GM19467 (cell line): ENCODE data around the gene CCNQ.

Source experiments
- ATAC-seq: cut with Tn5 transposase; IDR thresholded peaks from one replicate; pipeline ENCODE4 v1.9.1; 2021; ENCODE audit warnings: mild to moderate bottlenecking, moderate library complexity; ENCODE audit not compliant: unreplicated experiment

Gene CCNQ

GRCh38 chrX:153578200-153578835, 20.6 kb downstream of the CCNQ start:
- ATAC-seq, result no peak

GRCh38 chrX:153576961-153577360, 22.0 kb downstream of the CCNQ start:
- ATAC-seq, result no peak

- no peak for ATAC-seq
Measured at GRCh38 chrX:153576239-153576870, 22.6 kb downstream of the CCNQ start.

- ATAC-seq, result no peak
Measured at GRCh38 chrX:153573984-153574383, 25.0 kb downstream of the CCNQ start.

- no peak for ATAC-seq
Measured at GRCh38 chrX:153572601-153573000, 26.3 kb downstream of the CCNQ start.

GRCh38 chrX:153571534-153571908, 27.4 kb downstream of the CCNQ start:
- no peak for ATAC-seq

GRCh38 chrX:153569475-153569874, 29.5 kb downstream of the CCNQ start:
- ATAC-seq, result no peak

GRCh38 chrX:153568451-153569011, 30.4 kb downstream of the CCNQ start:
- ATAC-seq, result no peak

GRCh38 chrX:153565996-153566580, 32.9 kb downstream of the CCNQ start:
- no peak for ATAC-seq

GRCh38 chrX:153564047-153564606, 34.8 kb downstream of the CCNQ start:
- ATAC-seq, result no peak

- no peak for ATAC-seq
Measured at GRCh38 chrX:153562546-153562945, 36.4 kb downstream of the CCNQ start.

GRCh38 chrX:153561337-153561736, 37.6 kb downstream of the CCNQ start:
- no peak for ATAC-seq

GRCh38 chrX:153560466-153560865, 38.5 kb downstream of the CCNQ start:
- no peak for ATAC-seq

- no peak for ATAC-seq
Measured at GRCh38 chrX:153560000-153560399, 38.9 kb downstream of the CCNQ start.

- no peak for ATAC-seq
Measured at GRCh38 chrX:153557618-153558355, 41.2 kb downstream of the CCNQ start.

- no peak for ATAC-seq
Measured at GRCh38 chrX:153556767-153557166, 42.2 kb downstream of the CCNQ start.

- ATAC-seq, result no peak
Measured at GRCh38 chrX:153554519-153555167, 44.3 kb downstream of the CCNQ start.

GRCh38 chrX:153551135-153551534, 47.8 kb downstream of the CCNQ start:
- no peak for ATAC-seq

- ATAC-seq, result no peak
Measured at GRCh38 chrX:153549807-153550206, 49.1 kb downstream of the CCNQ start.

GRCh38 chrX:153549231-153549630, 49.7 kb downstream of the CCNQ start:
- ATAC-seq, result no peak

- ATAC-seq, result no peak
Measured at GRCh38 chrX:153547195-153547594, 51.7 kb downstream of the CCNQ start.
